Stimulated activated CD4-positive, alpha-beta T cell treated with anti-CD3 and anti-CD28 coated beads, Interleukin-4, amount 100 ng/mL, for 24 hours (primary cell): ENCODE measurements around the gene CNTLN.
"Not testable (repeated sequence)": the region's sequence is repeated elsewhere in the genome, so short reads cannot be mapped to it uniquely, and the experiment has no call there.

ENCODE experiments used
- DNase-seq: peaks from one replicate; pipeline ENCODE4 v3.0.0-alpha.2; 2020

Gene CNTLN

GRCh38 chr9:17521100-17521855 lies 386.4 kb downstream of the CNTLN start:
- DNase-seq = no peak

- DNase-seq = not testable (repeated sequence)
These were observed 391.9 kb downstream of the CNTLN start for GRCh38 chr9:17526726-17527125.

- DNase-seq = no peak
These were observed 394.0 kb downstream of the CNTLN start for GRCh38 chr9:17528859-17529258.

GRCh38 chr9:17531642-17532254 lies 396.9 kb downstream of the CNTLN start:
- DNase-seq = no peak

DNA sequence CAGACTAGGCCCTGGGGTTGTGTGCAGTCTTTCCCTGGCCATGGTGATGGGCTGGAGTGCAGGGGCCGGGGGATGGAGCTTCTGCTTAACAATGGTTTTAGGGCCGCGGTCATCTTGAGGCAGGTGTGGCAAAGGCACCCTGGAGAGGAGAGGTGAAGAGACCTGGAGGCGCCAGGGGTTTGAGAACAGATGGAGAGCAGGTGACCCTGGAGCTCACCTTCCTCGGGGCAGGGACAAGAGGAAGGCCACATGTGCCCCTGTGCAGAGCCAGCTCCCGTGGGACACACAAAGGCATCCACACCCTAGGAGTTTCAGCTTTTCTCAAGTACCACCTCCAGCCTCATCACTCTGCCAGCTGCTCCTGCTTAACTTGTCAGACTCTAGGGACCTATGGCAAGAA lies 397.6 kb downstream of the CNTLN start:
- DNase-seq = no peak

DNA sequence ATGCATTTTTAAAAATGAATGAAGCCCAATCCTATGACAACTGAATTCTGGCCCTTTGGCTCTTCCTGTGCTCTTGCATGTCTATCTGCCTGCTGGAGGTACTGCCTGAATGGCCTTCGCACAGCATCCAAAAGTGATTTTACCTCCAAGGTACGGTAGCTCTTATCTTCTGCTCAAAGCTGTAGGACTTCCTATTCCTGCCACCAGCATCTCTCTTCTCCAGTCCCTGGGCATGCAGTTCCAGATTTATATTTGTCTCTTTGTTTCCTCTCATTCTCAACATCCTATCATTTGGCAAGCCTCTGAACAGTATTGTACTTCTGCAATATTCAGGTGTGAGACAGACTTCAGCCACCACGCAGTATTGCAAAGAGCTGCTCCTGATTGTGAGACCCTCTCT lies 400.3 kb downstream of the CNTLN start:
- no peak for DNase-seq

DNA sequence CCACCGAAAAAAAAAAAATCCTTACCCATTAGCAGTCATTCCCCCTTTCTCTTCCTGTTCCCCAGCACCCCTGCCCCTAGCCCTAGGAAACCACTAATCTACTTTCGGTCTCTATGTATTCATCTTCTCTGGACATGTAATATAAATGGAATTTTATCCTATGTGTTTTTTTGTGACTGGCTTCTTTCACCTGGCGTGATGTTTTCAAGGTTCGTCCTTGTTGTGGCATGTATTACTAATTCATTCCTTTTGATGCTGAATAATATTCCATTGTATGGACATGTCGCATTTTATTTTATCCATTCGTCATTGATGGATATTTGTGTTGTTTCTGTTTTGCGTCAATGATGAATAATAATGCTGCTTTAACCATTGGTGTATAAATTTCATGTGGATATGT lies 401.2 kb downstream of the CNTLN start:
- DNase-seq = no peak

DNA sequence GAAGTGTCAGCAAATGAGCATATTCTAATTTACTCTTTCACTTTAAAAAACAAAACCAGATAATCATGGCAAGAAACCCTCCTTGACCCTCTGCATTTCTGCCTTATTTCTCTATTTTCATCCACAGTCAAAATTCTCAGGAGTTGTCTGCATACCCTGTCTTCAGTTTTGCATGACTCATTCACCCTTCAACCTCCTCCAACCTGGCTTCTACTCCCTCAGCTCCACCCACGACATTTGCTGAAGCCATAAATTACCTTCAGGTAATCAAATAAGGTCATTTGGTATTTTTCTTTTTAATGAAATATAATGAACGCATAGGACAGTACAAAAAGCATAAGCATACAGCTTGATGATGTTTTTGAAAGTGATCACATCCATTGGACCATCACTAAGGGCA lies 416.2 kb downstream of the CNTLN start:
- no peak for DNase-seq
